K562 (cell line): ENCODE results near the gene TMEM107. TPM values are rescaled to one million over a fixed set of nuclear protein-coding genes. Genes with fewer than 3 reads are reported as not detected.
A peak's percentile ranks its signal among the peaks of the same experiment; 100 is the strongest.

Experiments used
- DIDO1 ChIP-seq: fragments of 450-650 bp; IDR thresholded peaks from 2 replicates; pipeline ENCODE4 v1.6.1; 2016; ENCODE audit warnings: low read depth, missing biosample characterization, missing genetic modification characterization
- HDAC3 ChIP-seq: fragments of 450-650 bp; IDR thresholded peaks from 2 replicates; pipeline ENCODE4 v1.6.1; 2018; ENCODE audit warnings: borderline replicate concordance, mild to moderate bottlenecking, moderate library complexity; ENCODE audit not compliant: partially characterized antibody
- HNRNPH1 ChIP-seq: fragments of 200-400 bp; formaldehyde crosslinking; optimal IDR thresholded peaks from 2 replicates; pipeline ENCODE3; 2017; ENCODE audit warnings: low read depth, mild to moderate bottlenecking, low read length, moderate library complexity
- NFATC3 ChIP-seq: fragments of 450-650 bp; IDR thresholded peaks from 2 replicates; pipeline ENCODE4 v1.6.1; 2017; ENCODE audit warnings: mild to moderate bottlenecking
- NFE2L1 ChIP-seq: fragments of 450-650 bp; IDR thresholded peaks from 2 replicates; pipeline ENCODE4 v1.6.1; 2016; ENCODE audit warnings: missing genetic modification characterization, low read depth, mild to moderate bottlenecking, missing compliant biosample characterization, moderate library complexity, borderline replicate concordance
- PHB2 ChIP-seq: fragments of 450-650 bp; IDR thresholded peaks from 2 replicates; pipeline ENCODE4 v1.6.1; 2017; ENCODE audit warnings: low read depth
- POLR3A ChIP-seq: IDR thresholded peaks from 2 replicates; pipeline ENCODE4 v1.6.1; 2011; ENCODE audit warnings: borderline replicate concordance, mild to moderate bottlenecking, moderate library complexity; ENCODE audit not compliant: insufficient read length, insufficient read depth; ENCODE audit errors: extremely low read depth
- PRPF4 ChIP-seq: fragments of 200-400 bp; formaldehyde crosslinking; IDR thresholded peaks from one replicate; pipeline ENCODE4 v1.6.1; 2017; ENCODE audit warnings: low read length, low read depth, mild to moderate bottlenecking; ENCODE audit not compliant: insufficient read depth, poor library complexity, severe bottlenecking
- SRF ChIP-seq, 2 experiments: fragments of 250-450, 450-650 bp in 1 of 2; sonication (Bioruptor Pico) in 1 of 2; sonication (generic) in 1 of 2; formaldehyde crosslinking; IDR thresholded peaks; 2 replicates each; pipeline versions ENCODE4 v1.5.0 to v1.5.1; 2020 to 2022; ENCODE audit warnings: mild to moderate bottlenecking in 1 of 2, missing genetic modification reagents in 1 of 2
- SRSF7 ChIP-seq: fragments of 200-400 bp; formaldehyde crosslinking; optimal IDR thresholded peaks from 2 replicates; pipeline ENCODE3; 2017; ENCODE audit warnings: mild to moderate bottlenecking, low read depth, low read length
- TCF7L2 ChIP-seq: fragments of 150-350 bp; IDR thresholded peaks from 2 replicates; pipeline ENCODE4 v1.6.1; 2016; ENCODE audit warnings: low read depth, mild to moderate bottlenecking, low read length, moderate library complexity
- ZC3H4 ChIP-seq: sonication (generic); formaldehyde crosslinking; IDR thresholded peaks from 2 replicates; pipeline ENCODE4 v1.9.0; 2021; ENCODE audit warnings: missing genetic modification reagents, borderline replicate concordance
- ZKSCAN3 ChIP-seq: fragments of 250-450 bp; sonication (Bioruptor Pico); IDR thresholded peaks from 2 replicates; pipeline ENCODE4 v1.4.0; 2020
- ZMIZ1 ChIP-seq, 2 experiments: fragments of 150-350 bp in 1 of 2; IDR thresholded peaks; 2 replicates each; pipeline ENCODE4 v1.6.1; 2012 to 2016; ENCODE audit warnings: low read depth in 2 of 2, low read length in 2 of 2, mild to moderate bottlenecking in 1 of 2, moderate library complexity in 1 of 2
- ZNF124 ChIP-seq: sonication (generic); formaldehyde crosslinking; IDR thresholded peaks from 2 replicates; pipeline ENCODE4 v1.8.1; 2022; ENCODE audit warnings: missing genetic modification reagents
- ZNF175 ChIP-seq: fragments of 200-800 bp; sonication (Bioruptor generic); IDR thresholded peaks from 2 replicates; pipeline ENCODE4 v1.6.1; 2016; ENCODE audit warnings: low read depth, mild to moderate bottlenecking, missing genetic modification characterization, missing compliant biosample characterization
- ZNF695 ChIP-seq: fragments of 450-650 bp; formaldehyde crosslinking; IDR thresholded peaks from 2 replicates; pipeline ENCODE4 v1.4.0; 2020; ENCODE audit warnings: mild to moderate bottlenecking, moderate library complexity
- ZZZ3 ChIP-seq: fragments of 450-650 bp; IDR thresholded peaks from 2 replicates; pipeline ENCODE4 v1.6.1; 2016; ENCODE audit warnings: antibody characterized with exemption, mild to moderate bottlenecking, moderate library complexity
- polyA plus RNA-seq, 8 experiments: library from polyadenylated mRNA; depleted of rRNA in 4 of 8; stranded (reverse) in 5 of 8; unstranded in 3 of 8; fragments of >200 nt; fragmentation: Nextera tagmentation in 2 of 8; fragmentation: Illumina TruSeq in 1 of 8; extraction: Ambion mirVana in 2 of 8; extraction: Trizol in 1 of 8; gene quantifications; 2 replicates each; pipeline versions ENCODE4 v1.2.1 to v1.2.3, GENCODE V29; 2011 to 2014; ENCODE audit warnings: inconsistent platforms in 1 of 8, missing spikeins in 1 of 8
- total RNA-seq, 7 experiments: library from RNA; depleted of rRNA in 6 of 7; stranded (reverse); fragments of >200 nt in 6 of 7; fragmentation: Illumina TruSeq in 2 of 7; extraction: Trizol in 2 of 7; gene quantifications; 2 replicates each; pipeline versions ENCODE4 v1.2.1 to v1.2.3, GENCODE V29; 2011 to 2021; ENCODE audit warnings: low replicate concordance in 1 of 7
- TF ChIP-seq, protein P1 (sequence below): fragments of 200-800 bp; sonication (Bioruptor generic); IDR thresholded peaks from 2 replicates; pipeline ENCODE4 v1.6.1; 2016; ENCODE audit warnings: missing genetic modification characterization, missing compliant biosample characterization

Gene TMEM107
- total and polyA plus RNA-seq, 9 of the 15 experiments (the other 6 are each of a cell fraction or from before 2014, with no cell fraction given): 7.1 to 26.2 (median 16.9) TPM

- TF ChIP-seq, protein P1, sequence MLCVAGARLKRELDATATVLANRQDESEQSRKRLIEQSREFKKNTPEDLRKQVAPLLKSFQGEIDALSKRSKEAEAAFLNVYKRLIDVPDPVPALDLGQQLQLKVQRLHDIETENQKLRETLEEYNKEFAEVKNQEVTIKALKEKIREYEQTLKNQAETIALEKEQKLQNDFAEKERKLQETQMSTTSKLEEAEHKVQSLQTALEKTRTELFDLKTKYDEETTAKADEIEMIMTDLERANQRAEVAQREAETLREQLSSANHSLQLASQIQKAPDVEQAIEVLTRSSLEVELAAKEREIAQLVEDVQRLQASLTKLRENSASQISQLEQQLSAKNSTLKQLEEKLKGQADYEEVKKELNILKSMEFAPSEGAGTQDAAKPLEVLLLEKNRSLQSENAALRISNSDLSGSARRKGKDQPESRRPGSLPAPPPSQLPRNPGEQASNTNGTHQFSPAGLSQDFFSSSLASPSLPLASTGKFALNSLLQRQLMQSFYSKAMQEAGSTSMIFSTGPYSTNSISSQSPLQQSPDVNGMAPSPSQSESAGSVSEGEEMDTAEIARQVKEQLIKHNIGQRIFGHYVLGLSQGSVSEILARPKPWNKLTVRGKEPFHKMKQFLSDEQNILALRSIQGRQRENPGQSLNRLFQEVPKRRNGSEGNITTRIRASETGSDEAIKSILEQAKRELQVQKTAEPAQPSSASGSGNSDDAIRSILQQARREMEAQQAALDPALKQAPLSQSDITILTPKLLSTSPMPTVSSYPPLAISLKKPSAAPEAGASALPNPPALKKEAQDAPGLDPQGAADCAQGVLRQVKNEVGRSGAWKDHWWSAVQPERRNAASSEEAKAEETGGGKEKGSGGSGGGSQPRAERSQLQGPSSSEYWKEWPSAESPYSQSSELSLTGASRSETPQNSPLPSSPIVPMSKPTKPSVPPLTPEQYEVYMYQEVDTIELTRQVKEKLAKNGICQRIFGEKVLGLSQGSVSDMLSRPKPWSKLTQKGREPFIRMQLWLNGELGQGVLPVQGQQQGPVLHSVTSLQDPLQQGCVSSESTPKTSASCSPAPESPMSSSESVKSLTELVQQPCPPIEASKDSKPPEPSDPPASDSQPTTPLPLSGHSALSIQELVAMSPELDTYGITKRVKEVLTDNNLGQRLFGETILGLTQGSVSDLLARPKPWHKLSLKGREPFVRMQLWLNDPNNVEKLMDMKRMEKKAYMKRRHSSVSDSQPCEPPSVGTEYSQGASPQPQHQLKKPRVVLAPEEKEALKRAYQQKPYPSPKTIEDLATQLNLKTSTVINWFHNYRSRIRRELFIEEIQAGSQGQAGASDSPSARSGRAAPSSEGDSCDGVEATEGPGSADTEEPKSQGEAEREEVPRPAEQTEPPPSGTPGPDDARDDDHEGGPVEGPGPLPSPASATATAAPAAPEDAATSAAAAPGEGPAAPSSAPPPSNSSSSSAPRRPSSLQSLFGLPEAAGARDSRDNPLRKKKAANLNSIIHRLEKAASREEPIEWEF (CRISPR knock-in tag): no peak
- TF ChIP-seq ZC3H4 (CRISPR knock-in tag) (no peak), PHB2 (no peak), HNRNPH1 (no peak), NFATC3 (no peak), ZNF175 (CRISPR knock-in tag) (no peak), NFE2L1 (tag) (no peak), POLR3A (no peak), ZNF124 (CRISPR knock-in tag) (no peak), ZMIZ1 (IDR thresholded peaks at IDR 0.05; ENCODE audit: low read depth in 2 of 2, low read length in 2 of 2) (peak in 1 of 2 experiments; percentile 48; a peak in 1 of 4 replicates), ZZZ3 (no peak), SRF (CRISPR knock-in tag; IDR thresholded peaks at IDR 0.05) (no peak), DIDO1 (tag) (no peak), PRPF4 (no peak), ZNF695 (CRISPR knock-in tag) (no peak), TCF7L2 (no peak), ZKSCAN3 (CRISPR knock-in tag) (no peak), HDAC3 (no peak), SRSF7 (no peak)
These were observed 34.0 kb upstream of the TMEM107 start, which contains the start of gene AURKB (continued) for GRCh38 chr17:8209907-8210760.
